HEK293 (cell line): ENCODE data around the gene S100P.

Experiments used
- GFI1B ChIP-seq: fragments of 450-650 bp; formaldehyde crosslinking; IDR thresholded peaks from 2 replicates; pipeline ENCODE4 v1.5.1; 2016; ENCODE audit warnings: missing biosample characterization, missing genetic modification characterization
- HOXC10 ChIP-seq: sonication (generic); formaldehyde crosslinking; IDR thresholded peaks from 2 replicates; pipeline ENCODE4 v1.8.1; 2023; ENCODE audit warnings: mild to moderate bottlenecking, missing genetic modification reagents
- KLF9 ChIP-seq: fragments of 450-650 bp; formaldehyde crosslinking; IDR thresholded peaks from 2 replicates; pipeline ENCODE4 v1.5.1; 2016; ENCODE audit warnings: missing biosample characterization, missing genetic modification characterization, low read depth
- PRDM2 ChIP-seq: fragments of 450-650 bp; formaldehyde crosslinking; IDR thresholded peaks from 2 replicates; pipeline ENCODE4 v1.5.1; 2016; ENCODE audit warnings: missing biosample characterization, missing genetic modification characterization, borderline replicate concordance
- ZBTB7A ChIP-seq: fragments of 450-650 bp; formaldehyde crosslinking; IDR thresholded peaks from 2 replicates; pipeline ENCODE4 v1.5.1; 2016; ENCODE audit warnings: low read depth, missing biosample characterization, missing genetic modification characterization
- ZFP3 ChIP-seq: fragments of 450-650 bp; formaldehyde crosslinking; IDR thresholded peaks from 2 replicates; pipeline ENCODE4 v1.5.1; 2016; ENCODE audit warnings: low read depth, missing biosample characterization, missing genetic modification characterization
- ZFP37 ChIP-seq: fragments of 450-650 bp; formaldehyde crosslinking; IDR thresholded peaks from 2 replicates; pipeline ENCODE4 v1.5.1; 2016; ENCODE audit warnings: missing biosample characterization, missing genetic modification characterization
- ZNF121 ChIP-seq: fragments of 450-650 bp; formaldehyde crosslinking; IDR thresholded peaks from 2 replicates; pipeline ENCODE4 v1.5.1; 2016; ENCODE audit warnings: missing biosample characterization, missing genetic modification characterization
- ZNF223 ChIP-seq: fragments of 450-650 bp; formaldehyde crosslinking; IDR thresholded peaks from 2 replicates; pipeline ENCODE4 v1.5.1; 2016; ENCODE audit warnings: missing biosample characterization, missing genetic modification characterization
- ZNF266 ChIP-seq: fragments of 450-650 bp; formaldehyde crosslinking; IDR thresholded peaks from 2 replicates; pipeline ENCODE4 v1.5.1; 2016; ENCODE audit warnings: missing biosample characterization, missing genetic modification characterization, low read depth
- ZNF280D ChIP-seq: fragments of 450-650 bp; formaldehyde crosslinking; IDR thresholded peaks from 2 replicates; pipeline ENCODE4 v1.5.1; 2016; ENCODE audit warnings: missing biosample characterization, missing genetic modification characterization
- ZNF302 ChIP-seq: fragments of 450-650 bp; formaldehyde crosslinking; IDR thresholded peaks from 2 replicates; pipeline ENCODE4 v1.5.1; 2016; ENCODE audit warnings: missing biosample characterization, missing genetic modification characterization, low read depth
- ZNF311 ChIP-seq: fragments of 450-650 bp; formaldehyde crosslinking; IDR thresholded peaks from 2 replicates; pipeline ENCODE4 v1.5.1; 2017; ENCODE audit warnings: missing biosample characterization, missing genetic modification characterization, borderline replicate concordance
- ZNF416 ChIP-seq: fragments of 450-650 bp; formaldehyde crosslinking; IDR thresholded peaks from 2 replicates; pipeline ENCODE4 v1.5.1; 2016; ENCODE audit warnings: missing biosample characterization, missing genetic modification characterization
- ZNF514 ChIP-seq: fragments of 450-650 bp; formaldehyde crosslinking; IDR thresholded peaks from 2 replicates; pipeline ENCODE4 v1.5.1; 2016; ENCODE audit warnings: missing biosample characterization, missing genetic modification characterization
- ZNF548 ChIP-seq: fragments of 450-650 bp; formaldehyde crosslinking; IDR thresholded peaks from 2 replicates; pipeline ENCODE4 v1.5.1; 2016; ENCODE audit warnings: missing biosample characterization, missing genetic modification characterization
- ZNF560 ChIP-seq: fragments of 450-650 bp; formaldehyde crosslinking; IDR thresholded peaks from 2 replicates; pipeline ENCODE4 v1.5.1; 2017; ENCODE audit warnings: missing biosample characterization, missing genetic modification characterization, borderline replicate concordance
- ZNF561 ChIP-seq: fragments of 450-650 bp; IDR thresholded peaks from 2 replicates; pipeline ENCODE4 v1.5.1; 2018; ENCODE audit warnings: missing biosample characterization, missing genetic modification characterization, borderline replicate concordance
- ZNF621 ChIP-seq: fragments of 450-650 bp; formaldehyde crosslinking; IDR thresholded peaks from 2 replicates; pipeline ENCODE4 v1.5.1; 2017; ENCODE audit warnings: missing biosample characterization, missing genetic modification characterization
- ZNF629 ChIP-seq: fragments of 450-650 bp; formaldehyde crosslinking; IDR thresholded peaks from 2 replicates; pipeline ENCODE4 v1.5.1; 2017; ENCODE audit warnings: missing biosample characterization, missing genetic modification characterization
- ZNF704 ChIP-seq: fragments of 450-650 bp; formaldehyde crosslinking; IDR thresholded peaks from 2 replicates; pipeline ENCODE4 v1.5.1; 2016; ENCODE audit warnings: missing biosample characterization, missing genetic modification characterization
- TF ChIP-seq, protein P1 (sequence below): fragments of 450-650 bp; formaldehyde crosslinking; optimal IDR thresholded peaks from 2 replicates; pipeline ENCODE3; 2016; ENCODE audit warnings: missing biosample characterization, mild to moderate bottlenecking, missing genetic modification characterization
- TF ChIP-seq, protein P2 (sequence below): fragments of 450-650 bp; formaldehyde crosslinking; IDR thresholded peaks from 2 replicates; pipeline ENCODE4 v1.5.1; 2017; ENCODE audit warnings: missing biosample characterization, missing genetic modification characterization
- TF ChIP-seq, protein P3 (sequence below): fragments of 450-650 bp; formaldehyde crosslinking; IDR thresholded peaks from 2 replicates; pipeline ENCODE4 v1.5.1; 2016; ENCODE audit warnings: missing biosample characterization, missing genetic modification characterization

Gene S100P

GRCh38 chr4:6673660-6674499, 19.8 kb upstream of the S100P start (continued):
- TF ChIP-seq, protein P1, sequence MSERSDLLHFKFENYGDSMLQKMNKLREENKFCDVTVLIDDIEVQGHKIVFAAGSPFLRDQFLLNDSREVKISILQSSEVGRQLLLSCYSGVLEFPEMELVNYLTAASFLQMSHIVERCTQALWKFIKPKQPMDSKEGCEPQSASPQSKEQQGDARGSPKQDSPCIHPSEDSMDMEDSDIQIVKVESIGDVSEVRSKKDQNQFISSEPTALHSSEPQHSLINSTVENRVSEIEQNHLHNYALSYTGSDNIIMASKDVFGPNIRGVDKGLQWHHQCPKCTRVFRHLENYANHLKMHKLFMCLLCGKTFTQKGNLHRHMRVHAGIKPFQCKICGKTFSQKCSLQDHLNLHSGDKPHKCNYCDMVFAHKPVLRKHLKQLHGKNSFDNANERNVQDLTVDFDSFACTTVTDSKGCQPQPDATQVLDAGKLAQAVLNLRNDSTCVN (tag by site-specific recombination), result peak; percentile 96
- TF ChIP-seq ZNF280D (tag by site-specific recombination) (no peak), KLF9 (tag by site-specific recombination) (no peak), ZNF514 (tag by site-specific recombination) (no peak), GFI1B (tag by site-specific recombination) (no peak), ZNF704 (no peak), ZNF223 (tag by site-specific recombination) (no peak), PRDM2 (tag by site-specific recombination) (no peak), ZNF311 (no peak), ZNF629 (tag by site-specific recombination) (no peak), ZNF302 (tag by site-specific recombination) (no peak), ZNF416 (no peak), ZFP37 (tag by site-specific recombination) (no peak), HOXC10 (CRISPR knock-in tag) (no peak), ZBTB7A (tag by site-specific recombination) (no peak), ZNF621 (tag by site-specific recombination) (no peak), ZNF266 (no peak), ZNF561 (no peak), ZNF121 (tag by site-specific recombination) (no peak), ZNF560 (tag by site-specific recombination) (no peak), ZNF548 (tag by site-specific recombination) (no peak), ZFP3 (tag by site-specific recombination) (no peak)
- TF ChIP-seq, protein P2, sequence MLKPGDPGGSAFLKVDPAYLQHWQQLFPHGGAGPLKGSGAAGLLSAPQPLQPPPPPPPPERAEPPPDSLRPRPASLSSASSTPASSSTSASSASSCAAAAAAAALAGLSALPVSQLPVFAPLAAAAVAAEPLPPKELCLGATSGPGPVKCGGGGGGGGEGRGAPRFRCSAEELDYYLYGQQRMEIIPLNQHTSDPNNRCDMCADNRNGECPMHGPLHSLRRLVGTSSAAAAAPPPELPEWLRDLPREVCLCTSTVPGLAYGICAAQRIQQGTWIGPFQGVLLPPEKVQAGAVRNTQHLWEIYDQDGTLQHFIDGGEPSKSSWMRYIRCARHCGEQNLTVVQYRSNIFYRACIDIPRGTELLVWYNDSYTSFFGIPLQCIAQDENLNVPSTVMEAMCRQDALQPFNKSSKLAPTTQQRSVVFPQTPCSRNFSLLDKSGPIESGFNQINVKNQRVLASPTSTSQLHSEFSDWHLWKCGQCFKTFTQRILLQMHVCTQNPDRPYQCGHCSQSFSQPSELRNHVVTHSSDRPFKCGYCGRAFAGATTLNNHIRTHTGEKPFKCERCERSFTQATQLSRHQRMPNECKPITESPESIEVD (tag by site-specific recombination), result no peak
- TF ChIP-seq, protein P3, sequence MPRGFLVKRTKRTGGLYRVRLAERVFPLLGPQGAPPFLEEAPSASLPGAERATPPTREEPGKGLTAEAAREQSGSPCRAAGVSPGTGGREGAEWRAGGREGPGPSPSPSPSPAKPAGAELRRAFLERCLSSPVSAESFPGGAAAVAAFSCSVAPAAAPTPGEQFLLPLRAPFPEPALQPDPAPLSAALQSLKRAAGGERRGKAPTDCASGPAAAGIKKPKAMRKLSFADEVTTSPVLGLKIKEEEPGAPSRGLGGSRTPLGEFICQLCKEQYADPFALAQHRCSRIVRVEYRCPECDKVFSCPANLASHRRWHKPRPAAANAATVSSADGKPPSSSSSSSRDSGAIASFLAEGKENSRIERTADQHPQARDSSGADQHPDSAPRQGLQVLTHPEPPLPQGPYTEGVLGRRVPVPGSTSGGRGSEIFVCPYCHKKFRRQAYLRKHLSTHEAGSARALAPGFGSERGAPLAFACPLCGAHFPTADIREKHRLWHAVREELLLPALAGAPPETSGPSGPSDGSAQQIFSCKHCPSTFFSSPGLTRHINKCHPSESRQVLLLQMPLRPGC, result no peak
